ENCODE data around the gene UBR4. TPM values are rescaled to one million over a fixed set of nuclear protein-coding genes. Genes with fewer than 3 reads are reported as not detected.

Gene UBR4
- polyA plus RNA-seq, 3 donors = 44.3 to 93.8 (median 49.4) TPM

GRCh38 chr1:19101244-19101643, 108.8 kb downstream of the UBR4 start:
- Histone ChIP-seq H3K9ac (ENCODE audit: insufficient read depth, low read length, poor library complexity, severe bottlenecking) (no peak overlapping the region), H3K79me2 (ENCODE audit: insufficient read depth, low read length) (no peaks in the 10 kb centered on the region), H3K27me3 (ENCODE audit: control insufficient read depth in 2 of 2, insufficient read depth in 2 of 2, low read length in 2 of 2) (no peaks in the 10 kb centered on the region), H3K4me2 (replicated peaks; ENCODE audit: extremely low read depth, low read length, poor library complexity, severe bottlenecking) (no peak overlapping the region), H3K4me1 (ENCODE audit: control insufficient read depth in 1 of 2, insufficient read depth in 2 of 2, low read length in 2 of 2) (no peaks in the 10 kb centered on the region), H3K36me3 (replicated peaks in 1 of 2; ENCODE audit: control insufficient read depth in 1 of 2, insufficient read depth in 2 of 2, low read length in 2 of 2) (peaks cover 100% of the 10 kb centered on the region in 2 donors), H2AFZ (ENCODE audit: insufficient read depth, low read depth, low read length, poor library complexity, severe bottlenecking) (no peak overlapping the region), H4K20me1 (ENCODE audit: insufficient read depth, low read length) (no peaks in the 10 kb centered on the region), H3K27ac (ENCODE audit: low read depth in 1 of 2, low read length in 2 of 2) (no peak overlapping the region), H3K4me3 (replicated peaks in 1 of 3; ENCODE audit: low read depth in 2 of 3, low read length in 3 of 3) (no peak overlapping the region), H3K9me3 (replicated peaks in 1 of 2; ENCODE audit: control insufficient read depth in 1 of 2, insufficient read depth in 1 of 2, low read length in 2 of 2) (no peaks in the 10 kb centered on the region)
- TF ChIP-seq CTCF (IDR thresholded peaks at IDR 0.05) = no peak
- 98% methylated on average over 6 of the region's 8 CpGs for WGBS (ENCODE audit: insufficient coverage)
- DNase-seq = no peak
- Mint-ChIP-seq H3K4me3 (no peak overlapping the region), H3K9me3 (no peaks in the 10 kb centered on the region), H3K27me3 (ENCODE audit: low read depth in 3 of 3) (no peaks in the 10 kb centered on the region), H3K36me3 (peaks cover 97 to 100% of the 10 kb centered on the region in 2 donors), H3K4me1 (no peaks in the 10 kb centered on the region), H3K27ac (no peak overlapping the region)
- intact Hi-C loops (cut with micrococcal nuclease) = no loop called here

DNA sequence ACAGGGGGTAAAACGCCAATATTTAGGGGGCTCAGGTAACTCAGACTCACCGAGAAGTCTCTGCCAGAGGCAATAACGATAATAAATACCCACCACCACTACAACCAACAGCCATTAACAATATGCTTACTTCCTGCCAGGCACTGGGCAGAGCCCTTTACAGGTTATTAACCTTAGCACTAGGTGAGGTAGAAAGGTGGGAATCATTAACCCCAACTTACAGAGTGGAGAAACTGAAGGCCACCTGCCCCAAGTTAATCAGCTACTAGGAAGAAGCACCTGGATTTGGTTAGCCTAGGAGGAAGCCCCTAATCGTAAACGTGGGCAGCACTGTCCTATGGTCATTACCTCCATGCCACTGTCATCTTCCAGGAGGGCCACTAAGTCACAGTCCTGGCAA, 110.0 kb downstream of the UBR4 start:
- Mint-ChIP-seq H3K27me3 (ENCODE audit: low read depth in 3 of 3) (no peaks in the 10 kb centered on the region), H3K4me1 (no peaks in the 10 kb centered on the region), H3K9me3 (no peaks in the 10 kb centered on the region), H3K27ac (no peak overlapping the region), H3K4me3 (no peak overlapping the region), H3K36me3 (peaks cover 97 to 100% of the 10 kb centered on the region in 2 donors)
- Histone ChIP-seq H3K36me3 (replicated peaks in 1 of 2; ENCODE audit: control insufficient read depth in 1 of 2, insufficient read depth in 2 of 2, low read length in 2 of 2) (peaks cover 100% of the 10 kb centered on the region in 2 donors), H3K79me2 (ENCODE audit: insufficient read depth, low read length) (no peaks in the 10 kb centered on the region), H3K4me3 (replicated peaks in 1 of 3; ENCODE audit: low read depth in 2 of 3, low read length in 3 of 3) (no peak overlapping the region), H3K4me1 (ENCODE audit: control insufficient read depth in 1 of 2, insufficient read depth in 2 of 2, low read length in 2 of 2) (no peaks in the 10 kb centered on the region), H4K20me1 (ENCODE audit: insufficient read depth, low read length) (no peaks in the 10 kb centered on the region), H3K4me2 (replicated peaks; ENCODE audit: extremely low read depth, low read length, poor library complexity, severe bottlenecking) (no peak overlapping the region), H3K27me3 (ENCODE audit: control insufficient read depth in 2 of 2, insufficient read depth in 2 of 2, low read length in 2 of 2) (no peaks in the 10 kb centered on the region), H3K27ac (ENCODE audit: low read depth in 1 of 2, low read length in 2 of 2) (no peak overlapping the region), H2AFZ (ENCODE audit: insufficient read depth, low read depth, low read length, poor library complexity, severe bottlenecking) (no peak overlapping the region), H3K9ac (ENCODE audit: insufficient read depth, low read length, poor library complexity, severe bottlenecking) (no peak overlapping the region), H3K9me3 (replicated peaks in 1 of 2; ENCODE audit: control insufficient read depth in 1 of 2, insufficient read depth in 1 of 2, low read length in 2 of 2) (no peaks in the 10 kb centered on the region)
- TF ChIP-seq CTCF (IDR thresholded peaks at IDR 0.05) = no peak
- no peak for DNase-seq
- intact Hi-C loops (cut with micrococcal nuclease) = no loop called here
- 90% methylated on average over 4 of the region's 5 CpGs for WGBS (ENCODE audit: insufficient coverage)

All from CD14-positive monocyte (primary cell).